ENCODE measurements around the gene AHRR. TPM values are rescaled to one million over a fixed set of nuclear protein-coding genes. Genes with fewer than 3 reads are reported as not detected.

Gene AHRR
- total RNA-seq, 1 donor from 2014 or later, result 13.4 TPM

DNA sequence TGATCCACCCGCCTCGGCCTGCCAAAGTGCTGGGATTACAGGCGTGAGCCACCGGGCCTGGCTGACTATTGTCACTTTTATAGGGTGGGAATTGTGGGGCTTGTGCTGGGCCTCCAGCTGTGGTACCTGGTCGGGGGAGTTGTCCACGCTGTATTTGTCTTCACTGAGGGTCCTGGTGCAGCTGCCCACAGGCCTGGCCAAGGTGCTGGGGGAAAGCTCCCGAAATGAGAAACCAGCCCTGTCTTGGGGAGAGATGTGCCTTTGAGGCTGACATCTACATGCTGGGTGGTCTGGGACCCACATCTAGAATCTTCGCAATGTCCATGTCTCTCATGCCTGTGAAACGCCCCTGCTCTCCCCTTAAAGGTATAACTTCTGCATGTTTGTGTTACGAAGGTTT, 124.1 kb downstream of the AHRR start:
- DNase-seq, result no peak

DNA sequence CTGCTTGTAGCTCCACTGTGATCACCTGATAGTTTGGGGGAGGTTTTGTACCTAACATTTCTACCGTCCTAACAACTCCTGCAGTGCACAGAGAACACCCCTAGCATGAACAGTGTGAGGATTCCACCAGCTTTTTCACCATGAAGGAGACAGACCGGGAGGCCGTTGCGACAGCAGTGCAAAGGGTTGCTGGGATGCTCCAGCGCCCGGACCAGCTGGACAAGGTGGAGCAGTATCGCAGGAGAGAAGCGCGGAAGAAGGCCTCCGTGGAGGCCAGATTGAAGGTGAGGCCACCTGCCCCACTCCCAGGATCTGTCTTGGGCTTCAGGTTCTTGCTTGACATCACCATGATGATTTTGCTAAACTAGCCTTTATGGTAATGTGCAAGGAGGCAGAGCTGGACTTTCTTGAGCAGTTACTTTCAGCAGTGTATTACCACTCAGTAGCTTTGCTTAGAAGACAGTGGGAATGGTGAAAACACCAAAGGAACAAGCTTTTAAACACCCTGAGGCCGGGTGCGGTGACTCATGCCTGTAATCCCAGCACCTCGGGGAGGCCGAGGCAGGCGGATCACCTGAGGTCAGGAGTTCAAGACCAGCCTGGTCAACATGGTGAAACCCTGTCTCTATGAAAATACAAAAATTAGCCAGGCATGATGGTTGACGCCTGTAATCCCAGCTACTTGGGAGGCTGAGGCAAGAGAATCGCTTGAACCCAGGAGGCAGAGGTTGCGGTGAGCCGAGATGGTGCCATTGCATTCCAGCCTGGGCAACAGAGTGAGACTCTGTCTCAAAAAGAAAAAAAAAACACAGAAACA, 124.8 kb downstream of the AHRR start:
- DNase-seq, result no peak

- peak; percentile 70 for DNase-seq
These were observed 125.4 kb downstream of the AHRR start for GRCh38 chr5:446883-447263.

DNA sequence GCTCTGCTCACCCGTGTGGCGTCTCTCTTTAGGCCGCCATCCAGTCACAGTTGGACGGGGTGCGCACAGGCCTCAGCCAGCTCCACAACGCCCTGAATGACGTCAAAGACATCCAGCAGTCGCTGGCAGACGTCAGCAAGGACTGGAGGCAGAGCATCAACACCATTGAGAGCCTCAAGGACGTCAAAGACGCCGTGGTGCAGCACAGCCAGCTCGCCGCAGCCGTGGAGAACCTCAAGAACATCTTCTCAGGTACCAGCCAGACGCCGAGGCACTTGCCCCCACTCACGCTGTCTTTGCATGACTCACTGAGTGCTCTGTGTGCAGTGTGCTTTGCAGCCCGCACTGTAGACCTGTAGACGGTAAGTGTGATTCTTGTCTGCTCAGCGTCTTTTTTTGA, 126.0 kb downstream of the AHRR start:
- DNase-seq, result no peak

DNA sequence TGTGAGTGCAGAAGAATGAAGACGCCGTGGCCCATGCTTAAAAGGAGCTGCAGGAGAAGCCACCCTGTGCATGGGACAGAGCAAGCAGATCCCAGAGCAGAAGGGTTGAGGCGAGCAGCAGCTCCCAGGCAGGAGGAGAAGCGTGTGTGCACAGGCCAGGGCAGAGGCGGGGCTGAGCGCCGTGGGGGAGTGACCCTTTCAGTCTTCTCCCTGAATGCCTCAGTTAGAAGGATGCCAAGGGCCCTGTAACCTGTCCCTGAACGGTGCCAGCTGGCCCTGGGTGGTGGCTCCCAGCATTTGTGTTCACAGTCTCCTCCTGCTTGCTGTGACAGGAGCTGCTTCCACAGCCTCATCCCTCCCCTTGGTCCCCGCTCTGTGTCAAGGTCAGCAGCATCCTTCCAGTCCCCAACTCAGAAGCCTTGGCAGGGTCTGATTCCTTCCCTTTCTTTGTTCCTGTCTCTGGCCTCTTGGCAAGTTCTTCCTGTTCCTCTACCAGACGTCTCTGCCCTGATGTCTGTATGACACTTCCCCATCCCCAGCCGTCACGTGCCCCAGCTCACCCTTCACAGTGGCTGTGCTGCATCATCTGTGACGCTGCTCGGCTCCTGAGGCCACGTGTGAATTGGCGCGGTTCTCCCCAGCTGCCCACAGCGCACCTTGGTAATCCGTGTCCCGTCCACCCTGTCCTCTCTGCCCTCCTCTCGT, 126.7 kb downstream of the AHRR start:
- DNase-seq, result no peak

GRCh38 chr5:448766-449090, 127.2 kb downstream of the AHRR start:
- DNase-seq, result peak; percentile 36

DNA sequence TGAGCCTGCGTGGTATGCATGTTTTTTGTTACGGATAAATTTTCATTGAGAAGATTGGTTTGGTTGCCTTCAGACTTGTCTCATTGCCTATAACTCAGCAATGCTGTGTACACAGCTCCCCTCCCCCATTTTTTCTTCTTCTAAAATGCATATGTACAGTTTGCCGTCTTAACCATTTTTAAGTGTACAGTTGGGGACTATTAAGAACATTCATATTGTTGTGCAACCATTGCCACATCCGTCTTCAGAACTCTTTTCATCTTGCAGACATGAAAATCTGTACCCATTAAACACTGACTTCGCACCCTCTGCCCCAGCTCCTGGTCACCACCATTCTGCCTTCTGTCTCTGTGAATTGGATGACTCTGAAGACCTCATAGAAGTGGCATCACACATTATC, 127.6 kb downstream of the AHRR start:
- DNase-seq, result no peak

- DNase-seq, result no peak
These were observed 130.3 kb downstream of the AHRR start for GRCh38 chr5:451587-452458.

DNA sequence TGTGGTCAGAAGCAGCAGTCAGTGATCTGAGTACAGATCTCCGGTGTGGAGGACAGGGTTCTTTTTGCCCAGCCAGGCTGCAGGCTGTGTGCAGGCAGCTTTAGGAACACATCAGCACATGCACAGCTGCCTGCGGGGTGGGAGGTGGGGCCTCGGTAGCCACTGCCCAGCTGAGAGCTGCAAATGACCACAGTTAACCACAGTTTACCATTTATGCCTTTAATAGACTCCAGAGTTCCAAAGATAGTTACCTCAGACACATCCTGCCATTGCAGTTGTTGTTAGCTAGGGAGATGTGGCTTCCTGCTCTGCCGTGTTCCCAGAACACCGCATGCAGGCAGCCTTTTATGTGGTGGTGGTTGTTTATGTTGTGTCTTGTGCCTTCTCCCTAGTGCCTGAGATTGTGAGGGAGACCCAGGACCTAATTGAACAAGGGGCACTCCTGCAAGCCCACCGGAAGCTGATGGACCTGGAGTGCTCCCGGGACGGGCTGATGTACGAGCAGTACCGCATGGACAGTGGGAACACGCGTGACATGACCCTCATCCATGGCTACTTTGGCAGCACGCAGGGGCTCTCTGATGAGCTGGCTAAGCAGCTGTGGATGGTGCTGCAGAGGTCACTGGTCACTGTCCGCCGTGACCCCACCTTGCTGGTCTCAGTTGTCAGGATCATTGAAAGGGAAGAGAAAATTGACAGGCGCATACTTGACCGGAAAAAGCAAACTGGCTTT, 131.6 kb downstream of the AHRR start:
- DNase-seq, result no peak

DNA sequence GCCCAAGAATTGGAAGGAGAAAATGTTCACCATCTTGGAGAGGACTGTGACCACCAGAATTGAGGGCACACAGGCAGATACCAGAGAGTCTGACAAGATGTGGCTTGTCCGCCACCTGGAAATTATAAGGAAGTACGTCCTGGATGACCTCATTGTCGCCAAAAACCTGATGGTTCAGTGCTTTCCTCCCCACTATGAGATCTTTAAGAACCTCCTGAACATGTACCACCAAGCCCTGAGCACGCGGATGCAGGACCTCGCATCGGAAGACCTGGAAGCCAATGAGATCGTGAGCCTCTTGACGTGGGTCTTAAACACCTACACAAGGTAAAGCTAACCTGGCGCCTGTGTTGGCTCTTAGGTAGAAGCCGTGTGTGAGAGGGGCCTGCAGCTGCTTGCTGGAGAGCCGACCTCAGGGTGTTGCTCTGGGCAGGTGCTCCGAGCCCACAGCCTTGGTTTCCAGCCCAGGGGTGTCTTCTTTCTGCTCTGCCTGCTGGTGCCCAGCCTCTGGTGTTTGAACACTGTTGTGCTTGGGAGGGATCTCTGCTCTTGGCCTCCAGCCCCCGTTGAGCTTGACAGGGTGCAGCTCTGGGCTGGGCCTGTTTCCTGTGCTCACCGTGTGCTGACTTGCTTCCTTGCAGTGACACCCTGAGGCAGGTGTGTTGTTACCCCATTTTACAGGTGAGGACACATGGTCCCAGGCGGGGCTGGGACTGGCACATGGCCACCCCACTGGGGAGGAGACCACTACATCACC, 132.4 kb downstream of the AHRR start:
- DNase-seq, result no peak

GRCh38 chr5:454936-455335, 133.4 kb downstream of the AHRR start:
- DNase-seq, result no peak

DNA sequence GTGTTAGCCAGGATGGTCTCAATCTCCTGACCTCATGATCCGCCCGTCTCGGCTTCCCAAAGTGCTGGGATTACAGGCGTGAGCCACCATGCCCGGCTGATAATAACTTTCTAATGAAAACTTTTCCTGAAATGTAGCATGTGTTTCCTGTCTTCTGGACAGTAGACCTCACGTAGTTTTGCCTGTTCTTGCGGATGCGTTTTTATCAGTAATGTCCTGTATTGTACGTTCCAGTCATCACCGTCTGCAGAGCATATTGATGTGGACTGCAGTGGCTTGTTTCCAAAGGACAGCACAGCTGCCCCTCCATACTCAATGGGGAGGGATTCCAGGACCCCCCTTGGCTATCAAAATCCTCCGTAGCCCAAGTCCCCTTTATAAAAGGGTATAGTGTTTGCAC, 134.3 kb downstream of the AHRR start:
- peak; percentile 25 for DNase-seq

DNA sequence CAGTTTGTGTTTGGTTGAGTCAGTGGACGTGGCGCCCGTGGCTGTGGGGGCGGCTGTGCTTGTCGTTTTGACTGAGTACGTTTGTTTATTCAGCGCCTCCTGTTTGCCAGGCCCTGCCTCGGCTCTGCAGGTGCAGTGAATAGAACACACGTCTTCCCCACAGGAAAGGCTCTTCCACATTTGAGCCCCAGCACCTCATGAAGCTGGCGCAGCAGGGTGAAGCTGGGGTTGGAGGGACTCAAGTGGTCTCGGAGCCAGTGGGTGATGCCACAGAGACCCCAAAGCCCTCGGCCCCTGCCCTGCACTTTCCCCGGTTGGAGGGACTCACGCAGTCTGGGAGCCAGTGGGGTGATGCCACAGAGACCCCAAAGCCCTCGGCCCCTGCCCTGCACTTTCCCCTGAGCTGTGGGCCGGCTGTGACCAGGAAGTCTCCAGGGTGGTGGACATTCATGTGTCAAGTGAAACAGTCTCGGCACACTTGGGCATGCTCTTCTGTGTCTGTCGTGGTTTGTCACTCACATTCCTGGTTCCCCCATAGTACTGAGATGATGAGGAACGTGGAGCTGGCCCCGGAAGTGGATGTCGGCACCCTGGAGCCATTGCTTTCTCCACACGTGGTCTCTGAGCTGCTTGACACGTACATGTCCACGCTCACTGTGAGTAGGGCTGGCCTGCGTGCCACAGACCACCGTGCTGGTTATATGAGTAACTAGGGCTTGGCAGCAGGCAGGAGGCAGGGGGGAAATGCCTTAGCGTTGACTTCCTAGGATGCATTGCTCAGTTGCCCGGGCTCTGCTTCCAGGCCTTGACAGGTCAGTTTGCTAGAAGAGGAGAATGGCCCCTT, 135.1 kb downstream of the AHRR start:
- DNase-seq, result peak; percentile 78

DNA sequence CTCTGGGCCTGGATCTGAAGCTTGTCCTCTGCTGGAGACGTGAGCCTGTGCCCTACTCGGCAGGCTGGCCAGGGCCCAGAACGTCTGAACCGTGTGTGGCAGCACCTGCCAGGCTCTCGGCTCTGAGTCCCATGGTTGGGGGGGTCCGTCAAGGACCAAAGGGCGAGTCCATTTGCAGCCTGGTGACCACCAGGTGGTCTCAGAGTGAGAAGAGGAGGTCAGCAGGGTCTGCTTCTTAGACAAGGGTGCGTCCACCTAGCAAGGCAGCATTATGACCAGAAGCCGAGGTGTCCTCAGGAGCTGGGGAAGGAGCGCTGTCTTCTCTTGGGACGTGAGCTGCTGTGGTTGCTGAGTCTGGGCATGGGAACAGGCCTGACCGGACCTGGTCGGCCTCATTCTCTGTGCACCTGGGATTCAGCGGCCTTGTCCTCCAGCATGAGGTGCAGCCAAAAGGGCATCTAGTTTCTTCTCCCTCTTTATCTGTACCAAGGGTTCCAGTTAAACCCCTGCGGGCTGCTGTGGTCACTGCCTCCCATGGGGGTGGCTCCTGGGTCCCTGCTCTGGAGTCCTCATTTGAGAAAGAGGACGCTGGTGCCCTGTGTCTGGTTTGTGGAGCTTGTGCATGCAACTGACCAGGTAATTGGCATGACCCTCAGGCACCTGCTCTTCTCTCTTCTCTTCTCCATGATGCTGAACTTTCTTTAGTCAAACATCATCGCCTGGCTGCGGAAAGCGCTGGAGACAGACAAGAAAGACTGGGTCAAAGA, 135.9 kb downstream of the AHRR start:
- no peak for DNase-seq

- DNase-seq, result peak; percentile 61
These were observed 137.2 kb downstream of the AHRR start for GRCh38 chr5:458547-459353.

GRCh38 chr5:459562-460272, 138.2 kb downstream of the AHRR start:
- no peak for DNase-seq

- DNase-seq, result no peak
These were observed 138.7 kb downstream of the AHRR start for GRCh38 chr5:460273-460625.

DNA sequence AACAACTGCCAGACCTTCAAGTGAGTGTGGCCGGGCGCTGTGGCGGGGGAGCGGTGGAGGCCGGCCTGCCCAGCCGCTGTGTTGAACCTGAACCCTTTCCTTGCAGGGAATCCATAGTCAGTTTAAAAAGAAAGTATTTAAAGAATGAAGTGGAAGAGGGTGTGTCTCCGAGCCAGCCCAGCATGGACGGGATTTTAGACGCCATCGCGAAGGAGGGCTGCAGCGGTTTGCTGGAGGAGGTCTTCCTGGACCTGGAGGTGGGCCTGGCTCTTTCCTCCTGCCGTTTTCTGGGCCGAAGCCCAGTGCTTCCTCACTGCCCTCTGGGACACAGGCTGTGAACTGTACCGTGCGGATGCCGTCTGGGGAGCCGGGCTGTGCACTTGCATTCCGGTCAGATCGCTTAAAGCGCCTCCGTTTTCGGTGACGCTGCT, 140.6 kb downstream of the AHRR start:
- DNase-seq, result no peak

GRCh38 chr5:463301-463700, 141.8 kb downstream of the AHRR start:
- no peak for DNase-seq

Data from dermis blood vessel endothelial cell (primary cell).